T47D (cell line): ENCODE results near the gene MYL1.

Experiments used
- DNase-seq, 2 experiments: peaks; one replicate each; pipeline versions ENCODE4 v3.0.0 to v3.0.0-alpha.2; 2011 to 2012; ENCODE audit warnings: low read depth in 1 of 2, low spot score in 1 of 2
- JUND ChIP-seq: IDR thresholded peaks from 2 replicates; pipeline ENCODE4 v1.6.1; 2012; ENCODE audit warnings: low read depth
- in situ Hi-C: cut with HindIII; loops from 2 replicates; pipeline ENCODE4 v1.10.0; 2016; ENCODE audit warnings: low sequenced_read_pairs, low pct_unique_long_range_greater_than_20kb

MYL1 gene

DNA sequence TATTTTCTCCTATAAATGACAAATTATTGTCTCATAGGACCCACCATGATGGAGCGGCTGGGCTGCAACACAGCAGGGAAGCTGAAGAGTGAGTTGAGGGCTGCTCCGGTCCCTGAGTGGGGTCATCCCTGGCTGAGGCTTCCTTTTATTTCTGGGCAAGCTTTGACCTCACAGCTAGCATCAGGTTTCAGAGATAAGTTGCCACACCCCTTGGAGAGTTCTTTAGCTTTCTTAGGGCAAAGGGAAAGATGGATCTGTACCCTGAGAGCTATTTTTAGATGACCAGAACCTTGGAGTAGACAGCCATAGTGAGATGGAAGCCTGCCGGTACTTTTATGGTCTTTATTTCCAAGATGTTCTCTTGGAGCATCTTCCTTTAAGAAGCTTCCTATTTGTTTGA is 11.5 kb downstream of the MYL1 start:
- DNase-seq, result no peak
- in situ Hi-C loops, result no loop called here
- TF ChIP-seq JUND, result no peak

DNA sequence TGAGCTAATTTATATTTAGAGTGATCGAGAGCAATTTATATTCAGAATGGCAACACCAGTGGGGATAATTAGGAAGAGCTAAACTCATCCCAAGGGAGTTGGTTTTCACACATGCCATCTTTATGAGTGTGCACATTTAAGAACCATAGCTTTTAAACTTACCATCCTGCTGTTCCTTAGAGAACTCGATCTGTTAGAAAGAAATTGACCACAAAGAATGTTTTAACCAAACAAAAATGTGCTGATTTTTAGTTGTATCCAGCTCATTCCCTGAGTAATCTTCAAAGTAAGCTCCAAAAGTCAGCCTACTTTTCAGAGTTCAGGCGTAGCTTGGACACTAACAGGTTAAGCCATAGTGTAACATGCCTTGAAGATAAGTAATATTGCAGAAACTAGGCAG is 12.6 kb downstream of the MYL1 start:
- no peak for TF ChIP-seq JUND
- in situ Hi-C loops, result no loop called here
- DNase-seq, result no peak

DNA sequence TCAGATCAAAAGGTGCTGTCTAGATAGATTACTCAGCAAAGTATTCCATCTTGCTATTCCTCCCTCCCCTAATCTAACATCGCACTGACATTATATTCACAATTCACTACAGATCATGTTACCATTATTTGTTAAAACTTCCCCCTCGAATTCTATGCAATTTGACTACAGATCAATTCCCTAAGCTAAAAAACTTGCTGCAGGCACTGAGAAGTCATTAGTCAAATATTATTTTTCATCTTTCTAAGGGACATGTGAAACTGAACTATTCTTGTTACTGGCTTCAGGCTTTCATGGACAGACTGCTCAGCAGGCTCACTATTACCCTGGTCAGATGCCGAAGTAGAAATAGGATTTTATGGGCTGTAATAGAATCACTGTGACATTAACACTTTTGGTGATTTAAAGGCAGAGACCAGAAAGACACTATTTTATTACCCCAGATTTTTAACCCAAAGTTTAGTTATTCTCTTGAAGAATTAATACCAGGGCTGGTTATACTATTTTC is 15.1 kb downstream of the MYL1 start:
- no peak for TF ChIP-seq JUND
- in situ Hi-C loops, result no loop called here
- DNase-seq, result no peak

DNA sequence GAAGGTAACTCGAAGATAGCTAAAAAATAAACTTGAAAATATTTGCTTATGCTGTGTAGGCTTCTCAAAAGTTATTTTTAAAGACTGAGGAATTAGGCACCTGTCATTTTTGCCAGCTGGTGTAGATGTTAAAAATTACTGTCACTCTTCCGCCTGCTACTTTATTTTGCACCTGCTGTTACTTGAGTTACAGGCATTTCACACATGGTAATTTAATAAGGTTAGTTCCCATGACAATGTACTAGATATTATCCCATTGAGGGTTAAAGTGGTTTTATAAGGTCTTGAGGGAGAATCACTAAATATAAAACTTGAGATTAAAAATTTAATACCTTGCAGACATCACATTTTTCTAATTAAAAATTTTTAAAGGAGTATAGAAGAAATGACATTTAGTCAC is 26.6 kb downstream of the MYL1 start:
- in situ Hi-C loops, result no loop called here
- no peak for TF ChIP-seq JUND
- no peak for DNase-seq

DNA sequence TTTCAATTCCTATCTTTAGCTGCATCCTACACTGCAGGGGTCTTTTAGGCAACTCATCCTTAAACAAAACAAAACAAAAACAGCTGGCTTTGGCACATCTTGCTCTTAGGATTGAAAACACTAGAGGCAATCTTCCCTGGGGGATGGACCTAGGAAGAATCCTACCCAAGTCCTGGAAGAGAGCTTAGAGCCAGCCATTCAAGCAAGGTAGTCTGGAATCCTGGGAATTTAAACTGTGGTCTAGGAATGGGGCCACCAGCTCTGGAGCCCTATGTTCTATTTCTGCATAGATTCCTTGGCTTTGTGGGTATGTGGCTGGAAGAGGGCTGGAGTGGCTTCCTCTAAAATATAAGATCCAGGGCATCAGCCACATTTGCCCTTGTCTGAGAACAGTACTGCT is 27.7 kb downstream of the MYL1 start:
- DNase-seq, result no peak
- no peak for TF ChIP-seq JUND
- in situ Hi-C loops, result no loop called here

DNA sequence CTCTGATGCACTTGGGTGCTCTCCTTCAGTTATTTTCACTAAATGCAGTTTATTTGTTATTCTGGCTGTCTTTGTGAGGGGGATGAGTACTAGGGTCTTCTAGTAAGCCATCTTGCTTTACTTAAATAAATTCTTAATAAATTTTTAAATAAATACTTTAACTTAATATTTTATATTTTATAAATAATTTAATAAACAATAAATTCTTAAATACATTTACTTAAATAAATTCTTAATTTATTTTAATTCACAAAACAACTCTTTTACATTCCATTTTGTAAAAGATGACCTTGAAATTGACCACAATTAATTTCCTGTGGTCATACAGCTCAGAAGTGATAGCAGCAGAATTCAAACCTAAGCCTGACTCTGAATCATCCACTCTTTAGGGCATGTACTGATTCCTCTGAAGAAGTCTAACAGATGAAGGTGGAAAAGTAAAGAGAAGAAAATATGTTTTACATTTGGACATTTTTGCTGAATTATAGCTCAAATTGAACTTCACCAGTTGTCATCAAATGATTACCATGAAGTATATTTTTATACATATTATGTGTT is 28.8 kb downstream of the MYL1 start:
- in situ Hi-C loops, result no loop called here
- TF ChIP-seq JUND, result no peak
- no peak for DNase-seq

DNA sequence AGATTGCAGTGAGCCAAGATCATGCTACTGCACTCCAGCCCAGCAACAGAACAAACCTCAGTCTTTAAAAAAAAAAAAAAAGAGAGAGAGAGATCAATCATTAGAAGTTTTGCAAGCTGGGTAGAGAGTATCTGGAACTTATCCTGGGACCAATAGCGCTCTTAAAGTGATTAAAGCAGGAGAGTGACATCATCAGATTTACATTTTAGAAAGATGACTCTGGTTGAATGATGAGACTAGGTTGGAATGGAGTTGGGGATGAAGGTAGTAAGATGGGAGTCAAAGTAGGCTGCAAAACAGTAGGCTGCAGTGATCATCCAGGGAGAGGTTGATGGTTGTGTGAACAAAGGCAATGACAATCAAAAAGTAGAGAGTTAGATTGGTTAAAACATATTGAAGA is 37.8 kb downstream of the MYL1 start:
- TF ChIP-seq JUND, result no peak
- DNase-seq, result no peak
- in situ Hi-C loops, result no loop called here

DNA sequence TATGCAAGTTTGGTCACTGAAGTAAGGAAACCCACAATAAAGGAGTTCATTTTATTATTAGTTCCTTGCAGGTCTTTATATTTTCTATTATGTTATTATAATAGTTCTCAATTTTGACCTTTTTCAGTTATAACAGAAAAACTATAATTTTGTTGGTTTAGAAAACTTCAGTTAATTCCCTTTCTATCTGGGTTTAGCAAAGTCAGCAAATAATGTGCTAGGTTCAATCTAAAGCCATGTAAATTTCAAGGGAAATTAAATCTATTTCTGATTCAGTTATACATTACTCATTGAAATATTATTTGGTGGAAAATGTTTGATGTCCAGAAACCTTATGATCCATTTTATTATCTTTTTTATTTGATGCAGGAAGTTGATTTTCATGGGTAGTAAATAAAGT is 43.7 kb downstream of the MYL1 start:
- in situ Hi-C loops, result no loop called here
- TF ChIP-seq JUND, result no peak
- DNase-seq, result no peak

DNA sequence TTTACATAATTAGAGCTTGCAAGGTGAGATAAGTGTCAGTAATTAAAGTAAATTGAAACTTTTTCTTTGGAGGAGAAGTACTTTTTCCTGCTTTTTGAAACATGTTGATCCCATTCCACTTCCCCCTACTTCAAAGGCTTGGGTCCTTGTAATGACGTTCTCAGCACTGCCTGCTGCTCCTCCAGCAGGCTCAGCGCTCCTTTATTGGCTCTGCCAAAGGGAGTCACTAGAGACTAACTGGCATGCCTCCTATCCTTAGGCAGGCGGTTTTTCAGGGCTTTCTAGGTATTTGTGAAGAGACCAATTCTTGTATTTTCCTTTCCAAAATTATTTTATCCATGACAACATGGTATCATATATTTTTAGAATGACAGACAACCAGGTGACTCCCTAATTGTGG is 45.8 kb downstream of the MYL1 start:
- TF ChIP-seq JUND, result no peak
- in situ Hi-C loops, result no loop called here
- DNase-seq, result no peak

DNA sequence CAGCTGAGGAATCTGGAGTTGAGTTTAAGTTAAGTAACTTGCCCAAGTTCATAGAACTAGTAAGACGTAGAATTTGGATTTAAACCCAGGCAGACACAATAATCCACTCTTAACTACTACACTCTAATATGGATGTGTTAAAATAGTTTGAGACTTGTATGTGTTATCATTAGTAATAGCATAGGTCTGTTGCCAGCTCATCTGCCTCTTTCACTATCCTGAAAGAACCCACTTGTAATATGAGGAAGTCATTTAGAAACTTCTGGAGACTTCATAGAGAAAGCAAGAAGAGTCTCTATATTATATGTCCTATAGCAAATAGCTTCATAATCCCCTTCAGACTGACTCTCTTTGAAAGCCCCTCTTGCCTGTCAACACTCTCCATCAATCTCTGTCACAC is 46.7 kb downstream of the MYL1 start:
- no peak for TF ChIP-seq JUND
- in situ Hi-C loops, result no loop called here
- no peak for DNase-seq

DNA sequence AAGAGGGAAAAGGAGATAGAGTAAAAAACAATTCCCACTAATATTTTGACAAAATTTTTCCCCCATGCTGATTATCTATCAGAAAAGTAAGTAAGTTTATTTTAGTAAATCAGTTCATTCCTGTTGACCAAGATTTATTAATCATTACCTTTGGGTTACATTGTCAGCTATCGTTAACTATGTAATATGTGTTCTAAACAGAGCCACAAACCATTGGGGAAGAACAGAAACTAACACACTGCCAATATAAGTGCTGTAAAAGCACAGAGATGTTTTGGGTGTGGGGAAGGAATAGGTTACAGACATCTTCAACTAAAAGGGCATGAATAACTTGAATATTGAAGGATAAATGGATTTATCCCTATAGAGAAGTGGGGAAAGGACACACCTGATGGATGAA is 47.3 kb downstream of the MYL1 start:
- in situ Hi-C loops, result no loop called here
- TF ChIP-seq JUND, result no peak
- no peak for DNase-seq

DNA sequence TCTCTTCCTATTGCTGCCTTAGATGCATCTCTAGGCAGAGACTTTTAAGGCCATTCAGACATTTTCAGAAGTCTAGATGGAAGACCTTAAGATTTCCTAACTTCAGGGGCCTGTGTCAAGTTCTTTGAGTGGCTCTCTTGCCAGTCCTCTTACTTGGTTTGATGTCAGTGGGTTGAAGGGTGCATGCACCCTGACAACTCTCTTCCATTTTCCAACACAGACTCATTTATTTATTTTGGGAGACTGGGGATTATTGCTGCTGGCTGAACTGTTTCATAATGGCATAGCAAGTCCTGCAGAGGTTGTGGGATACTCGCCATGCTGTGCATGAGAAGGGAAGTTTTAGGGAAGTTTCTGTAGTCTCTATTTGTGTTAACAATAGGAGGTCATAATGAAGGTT is 50.7 kb downstream of the MYL1 start:
- in situ Hi-C loops, result no loop called here
- TF ChIP-seq JUND, result no peak
- no peak for DNase-seq

DNA sequence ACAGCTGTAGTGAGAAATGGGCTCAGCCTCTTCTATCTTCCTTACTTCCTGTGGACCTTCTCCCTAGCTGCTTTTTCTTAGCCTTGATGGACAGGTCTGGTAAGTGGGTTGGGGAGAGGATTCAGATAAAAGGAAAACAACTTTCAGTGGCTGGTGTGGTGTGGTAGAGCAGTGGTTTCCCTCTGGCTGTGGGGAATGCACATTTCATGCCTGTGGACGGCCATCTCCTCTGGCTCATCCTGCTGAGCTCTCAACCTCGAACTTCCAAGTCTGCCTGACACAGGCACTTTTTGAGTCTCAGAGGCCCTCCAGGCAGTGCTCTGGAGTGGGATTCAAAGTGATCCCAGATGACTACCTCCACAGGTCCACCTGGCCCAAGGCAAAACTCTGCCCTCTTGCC is 51.1 kb downstream of the MYL1 start:
- no peak for DNase-seq
- in situ Hi-C loops, result no loop called here
- TF ChIP-seq JUND, result no peak

DNA sequence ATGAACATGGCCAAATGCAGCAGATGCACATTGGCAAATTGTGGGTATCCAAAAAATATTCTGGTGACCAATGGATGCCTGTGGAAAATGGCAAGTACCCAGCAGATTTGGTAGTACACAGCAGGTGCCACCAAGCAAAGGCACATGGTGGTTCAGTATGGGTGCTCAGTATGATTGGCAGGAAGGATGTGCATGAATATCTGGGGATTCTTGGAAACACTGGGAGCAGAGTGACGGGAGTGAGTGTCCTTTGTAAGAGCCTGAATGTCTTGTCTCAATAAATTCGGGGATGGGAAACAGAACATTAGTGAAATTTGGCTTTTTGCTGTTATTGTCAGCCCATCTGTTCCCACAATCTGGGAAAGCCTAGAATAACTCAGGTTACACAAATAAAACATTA is 52.9 kb downstream of the MYL1 start:
- no peak for DNase-seq
- no peak for TF ChIP-seq JUND
- in situ Hi-C loops, result no loop called here
